Erythroblast (primary cell): ENCODE results near the gene RARS1.

Experiments
- GATA1 ChIP-seq: IDR thresholded peaks from 2 replicates; pipeline ENCODE4 v1.6.1; 2011; ENCODE audit warnings: low read depth, mild to moderate bottlenecking, control low read depth, low read length, moderate library complexity
- POLR2A ChIP-seq: IDR thresholded peaks from 2 replicates; pipeline ENCODE4 v1.6.1; 2011; ENCODE audit warnings: mild to moderate bottlenecking, low read length

GRCh38 chr5:168568738-168569137, 82.5 kb downstream of the RARS1 start:
- TF ChIP-seq POLR2A (no peak), GATA1 (no peak)
